SK-N-SH (cell line): ENCODE data around the gene NCOA5. TPM values are rescaled to one million over a fixed set of nuclear protein-coding genes. Genes with fewer than 3 reads are reported as not detected.

Source experiments
- CTCF ChIA-PET: fragments of 300-600, 350-600 bp; formaldehyde crosslinking; extraction: SDS; loops from one replicate; lab custom pipeline; 2021; lab: Yijun Ruan, JAX
- POLR2A ChIA-PET: fragments of 350-600 bp; sonication (Branson Sonifier 250); formaldehyde crosslinking; extraction: SDS; loops from one replicate; lab custom pipeline; 2020; ENCODE audit warnings: antibody characterized with exemption, inconsistent platforms; lab: Yijun Ruan, JAX
- DNase-seq: peaks from one replicate; pipeline ENCODE4 v3.0.0; 2012
- H2AFZ ChIP-seq: fragments of 200-600 bp; sonication (generic); 2 replicates; pipeline ENCODE4 v1.8.1; 2016; ENCODE audit warnings: antibody characterized with exemption, mild to moderate bottlenecking, low read depth
- H3F3A ChIP-seq: fragments of 200-600 bp; sonication (generic); replicated peaks from 2 replicates; pipeline ENCODE3; 2016; ENCODE audit warnings: antibody characterized with exemption, mild to moderate bottlenecking; ENCODE audit not compliant: insufficient read depth
- H3K27ac ChIP-seq, 2 experiments: fragments of 200-500 bp in 1 of 2; fragments of 200-600 bp in 1 of 2; sonication (Bioruptor generic) in 1 of 2; sonication (generic), shearing (Covaris generic) in 1 of 2; 2 replicates each; pipeline versions ENCODE4 v1.5.1 to v1.6.1; 2014 to 2016; ENCODE audit warnings: low read depth in 2 of 2, inconsistent platforms in 1 of 2, low read length in 1 of 2, mild to moderate bottlenecking in 1 of 2, mixed read lengths in 1 of 2
- H3K27me3 ChIP-seq: fragments of 200-600 bp; sonication (generic), shearing (Covaris generic); 2 replicates; pipeline ENCODE4 v1.6.1; 2016; ENCODE audit warnings: mixed run types; ENCODE audit not compliant: insufficient read depth
- H3K36me3 ChIP-seq, 2 experiments: fragments of 200-500 bp in 1 of 2; fragments of 200-600 bp in 1 of 2; sonication (Bioruptor generic) in 1 of 2; sonication (generic) in 1 of 2; replicated peaks in 1 of 2; 2 replicates each; pipeline versions ENCODE3 to v1.5.1; 2014 to 2016; ENCODE audit warnings: low read length in 1 of 2, mild to moderate bottlenecking in 1 of 2; ENCODE audit not compliant: insufficient read depth in 2 of 2, control insufficient read depth in 1 of 2
- H3K4me1 ChIP-seq, 2 experiments: fragments of 200-500 bp in 1 of 2; fragments of 200-600 bp in 1 of 2; sonication (Bioruptor generic) in 1 of 2; sonication (generic), shearing (Covaris generic) in 1 of 2; 2 replicates each; pipeline versions ENCODE4 v1.5.1 to v1.6.1; 2014 to 2016; ENCODE audit warnings: low read depth in 1 of 2, low read length in 1 of 2, mixed run types in 1 of 2; ENCODE audit not compliant: insufficient read depth in 2 of 2, control insufficient read depth in 1 of 2
- H3K4me2 ChIP-seq: fragments of 200-600 bp; sonication (generic), shearing (Covaris generic); 2 replicates; pipeline ENCODE4 v1.6.1; 2017; ENCODE audit warnings: mixed run types
- H3K4me3 ChIP-seq, 2 experiments: fragments of 200-500 bp in 1 of 2; fragments of 200-600 bp in 1 of 2; sonication (Bioruptor generic) in 1 of 2; sonication (generic), shearing (Covaris generic) in 1 of 2; 2 replicates each; pipeline versions ENCODE4 v1.5.1 to v1.8.1; 2014 to 2016; ENCODE audit warnings: low read depth in 2 of 2, inconsistent platforms in 1 of 2, low read length in 1 of 2, mild to moderate bottlenecking in 1 of 2, mixed read lengths in 1 of 2, moderate library complexity in 1 of 2
- H3K79me2 ChIP-seq: fragments of 200-600 bp; sonication (generic); 2 replicates; pipeline ENCODE4 v1.8.1; 2017; ENCODE audit warnings: mild to moderate bottlenecking; ENCODE audit not compliant: insufficient read depth
- H3K9ac ChIP-seq: fragments of 200-600 bp; sonication (generic); 2 replicates; pipeline ENCODE4 v1.6.1; 2017; ENCODE audit warnings: mixed run types
- H3K9me2 ChIP-seq: fragments of 200-600 bp; sonication (generic); 2 replicates; pipeline ENCODE4 v1.6.1; 2017; ENCODE audit warnings: mixed run types
- H3K9me3 ChIP-seq: fragments of 200-600 bp; sonication (generic); 2 replicates; pipeline ENCODE4 v1.6.1; 2017; ENCODE audit warnings: mixed run types, mild to moderate bottlenecking, moderate library complexity
- H4K20me1 ChIP-seq: fragments of 200-600 bp; sonication (generic); 2 replicates; pipeline ENCODE4 v1.6.1; 2017; ENCODE audit warnings: mild to moderate bottlenecking, mixed run types; ENCODE audit not compliant: insufficient read depth
- CTCF ChIP-seq: fragments of 200-600 bp; sonication (generic); IDR thresholded peaks from 2 replicates; pipeline ENCODE4 v1.6.1; 2017; ENCODE audit warnings: antibody characterized with exemption, mild to moderate bottlenecking, moderate library complexity
- EP300 ChIP-seq, 2 experiments: IDR thresholded peaks; 2 replicates each; pipeline versions ENCODE4 v1.4.0 to v1.6.1; 2012; ENCODE audit warnings: borderline replicate concordance in 1 of 2, low read depth in 1 of 2, low read length in 1 of 2
- FOSL2 ChIP-seq: IDR thresholded peaks from 2 replicates; pipeline ENCODE4 v1.4.0; 2012; ENCODE audit warnings: low read depth, mild to moderate bottlenecking, moderate library complexity, borderline replicate concordance
- FOXM1 ChIP-seq: IDR thresholded peaks from 2 replicates; pipeline ENCODE4 v1.4.0; 2012; ENCODE audit warnings: low read depth, mild to moderate bottlenecking
- GABPA ChIP-seq: IDR thresholded peaks from 2 replicates; pipeline ENCODE4 v1.4.0; 2012; ENCODE audit warnings: low read depth, mild to moderate bottlenecking
- GATA2 ChIP-seq: sonication (generic); formaldehyde crosslinking; IDR thresholded peaks from 2 replicates; pipeline ENCODE4 v1.5.0; 2020; ENCODE audit warnings: mild to moderate bottlenecking, missing genetic modification reagents
- IRF3 ChIP-seq: fragments of 150-350 bp; IDR thresholded peaks from 2 replicates; pipeline ENCODE4 v1.6.1; 2016; ENCODE audit warnings: mild to moderate bottlenecking, low read depth, low read length
- MEF2A ChIP-seq: IDR thresholded peaks from 2 replicates; pipeline ENCODE4 v1.4.0; 2012; ENCODE audit warnings: low read depth, borderline replicate concordance
- MXI1 ChIP-seq: IDR thresholded peaks from 2 replicates; pipeline ENCODE4 v1.6.1; 2012; ENCODE audit warnings: mild to moderate bottlenecking, low read depth, low read length, improper control_type of control experiment
- NFIC ChIP-seq: IDR thresholded peaks from 2 replicates; pipeline ENCODE4 v1.4.0; 2012; ENCODE audit warnings: borderline replicate concordance
- NRF1 ChIP-seq: IDR thresholded peaks from 2 replicates; pipeline ENCODE4 v1.6.1; 2012; ENCODE audit warnings: low read depth, mild to moderate bottlenecking, low read length
- PBX3 ChIP-seq: IDR thresholded peaks from 2 replicates; pipeline ENCODE4; 2012
- REST ChIP-seq: IDR thresholded peaks from 2 replicates; pipeline ENCODE4 v1.6.1; 2012; ENCODE audit warnings: mild to moderate bottlenecking, low read depth, low read length, moderate library complexity
- RXRA ChIP-seq: IDR thresholded peaks from 2 replicates; pipeline ENCODE4 v1.4.0; 2012; ENCODE audit warnings: low read depth, mild to moderate bottlenecking, borderline replicate concordance
- TAF1 ChIP-seq: IDR thresholded peaks from 2 replicates; pipeline ENCODE4 v1.6.1; 2012; ENCODE audit warnings: low read depth, mild to moderate bottlenecking, low read length, moderate library complexity, borderline replicate concordance
- USF1 ChIP-seq: IDR thresholded peaks from 2 replicates; pipeline ENCODE4 v1.4.0; 2012; ENCODE audit warnings: low read depth, borderline replicate concordance
- WGBS: methylation state at CpG from one replicate; pipeline ENCODE4 v1.1.6; 2017; ENCODE audit warnings: low lambda C conversion rate; 5-methylcytosine and 5-hydroxymethylcytosine counted together
- polyA plus RNA-seq, 3 experiments: library from polyadenylated mRNA; depleted of rRNA; stranded (reverse); fragments of >200 nt; gene quantifications; 2 replicates each; pipeline ENCODE4 v1.2.3, GENCODE V29; 2012

NCOA5 gene
- polyA plus RNA-seq, 1 of the 3 experiments (the other 2 are of a cell fraction): 20.4 TPM

GRCh38 chr20:46122516-46123481 is 33.0 kb upstream of the NCOA5 start:
- Histone ChIP-seq H3K79me2 (no peaks in the 10 kb centered on the region), H4K20me1 (no peaks in the 10 kb centered on the region), H3F3A (no peaks in the 10 kb centered on the region), H3K4me3 (no peak overlapping the region; a peak in 1 of 4 replicates), H3K9me3 (no peaks in the 10 kb centered on the region), H3K27me3 (peaks cover under 1% of the 10 kb centered on the region; the same call in 1 of the 2 replicates), H3K9ac (no peak overlapping the region), H3K36me3 (no peaks in the 10 kb centered on the region), H3K9me2 (no peaks in the 10 kb centered on the region), H3K4me1 (peaks cover 2 to 11% of the 10 kb centered on the region in 2 experiments; a peak in 2 of 4 replicates), H2AFZ (no peak overlapping the region), H3K4me2 (peak overlapping the region; percentile 64), H3K27ac (no peak overlapping the region)
- whole genome bisulfite sequencing: 75% methylated on average over 9 of the region's 15 CpGs
- ChIA-PET POLR2A (no interaction called here), CTCF (interaction anchor here (0.9 to 2.3 kb wide), 4 partner anchors 21 to 315 kb away, joined by 3 to 9 read pairs (median 4); no protein-coding TSS in a partner anchor)
- TF ChIP-seq IRF3 (no peak), NRF1 (no peak), USF1 (no peak), EP300 (IDR thresholded peaks at IDR 0.05; ENCODE audit: borderline replicate concordance in 1 of 2, low read depth in 1 of 2, low read length in 1 of 2) (no peak), RXRA (no peak), MXI1 (no peak), FOXM1 (no peak), FOSL2 (no peak), TAF1 (no peak), PBX3 (no peak), GABPA (no peak), NFIC (no peak), REST (no peak), MEF2A (no peak), CTCF (no peak), GATA2 (no peak)
- no peak for DNase-seq
